GM12873 (cell line): ENCODE measurements around the gene NAALADL2.

ENCODE experiments used
- CTCF ChIP-seq: IDR thresholded peaks from 2 replicates; pipeline ENCODE4 v1.5.1; 2012; ENCODE audit warnings: low read depth, mild to moderate bottlenecking, moderate library complexity, low read length, control low read depth; ENCODE audit not compliant: insufficient read depth; ENCODE audit errors: missing control alignments

Gene NAALADL2

GRCh38 chr3:175159202-175159601 is 300.1 kb downstream of the NAALADL2 start:
- no peak for TF ChIP-seq CTCF

- TF ChIP-seq CTCF = no peak
These were observed 302.2 kb downstream of the NAALADL2 start for GRCh38 chr3:175161291-175161690.

- no peak for TF ChIP-seq CTCF
These were observed 304.6 kb downstream of the NAALADL2 start for GRCh38 chr3:175163686-175164085.

- TF ChIP-seq CTCF = no peak
These were observed 317.4 kb downstream of the NAALADL2 start for GRCh38 chr3:175176556-175176955.

GRCh38 chr3:175179055-175179454 is 319.9 kb downstream of the NAALADL2 start:
- no peak for TF ChIP-seq CTCF

- TF ChIP-seq CTCF = no peak
These were observed 325.3 kb downstream of the NAALADL2 start for GRCh38 chr3:175184392-175184791.

- TF ChIP-seq CTCF = no peak
These were observed 326.8 kb downstream of the NAALADL2 start for GRCh38 chr3:175185903-175186302.

- no peak for TF ChIP-seq CTCF
These were observed 327.4 kb downstream of the NAALADL2 start for GRCh38 chr3:175186511-175186910.
